ENCODE data around the gene KIF27. TPM values are rescaled to one million over a fixed set of nuclear protein-coding genes. Genes with fewer than 3 reads are reported as not detected.

KIF27 gene, protein sequence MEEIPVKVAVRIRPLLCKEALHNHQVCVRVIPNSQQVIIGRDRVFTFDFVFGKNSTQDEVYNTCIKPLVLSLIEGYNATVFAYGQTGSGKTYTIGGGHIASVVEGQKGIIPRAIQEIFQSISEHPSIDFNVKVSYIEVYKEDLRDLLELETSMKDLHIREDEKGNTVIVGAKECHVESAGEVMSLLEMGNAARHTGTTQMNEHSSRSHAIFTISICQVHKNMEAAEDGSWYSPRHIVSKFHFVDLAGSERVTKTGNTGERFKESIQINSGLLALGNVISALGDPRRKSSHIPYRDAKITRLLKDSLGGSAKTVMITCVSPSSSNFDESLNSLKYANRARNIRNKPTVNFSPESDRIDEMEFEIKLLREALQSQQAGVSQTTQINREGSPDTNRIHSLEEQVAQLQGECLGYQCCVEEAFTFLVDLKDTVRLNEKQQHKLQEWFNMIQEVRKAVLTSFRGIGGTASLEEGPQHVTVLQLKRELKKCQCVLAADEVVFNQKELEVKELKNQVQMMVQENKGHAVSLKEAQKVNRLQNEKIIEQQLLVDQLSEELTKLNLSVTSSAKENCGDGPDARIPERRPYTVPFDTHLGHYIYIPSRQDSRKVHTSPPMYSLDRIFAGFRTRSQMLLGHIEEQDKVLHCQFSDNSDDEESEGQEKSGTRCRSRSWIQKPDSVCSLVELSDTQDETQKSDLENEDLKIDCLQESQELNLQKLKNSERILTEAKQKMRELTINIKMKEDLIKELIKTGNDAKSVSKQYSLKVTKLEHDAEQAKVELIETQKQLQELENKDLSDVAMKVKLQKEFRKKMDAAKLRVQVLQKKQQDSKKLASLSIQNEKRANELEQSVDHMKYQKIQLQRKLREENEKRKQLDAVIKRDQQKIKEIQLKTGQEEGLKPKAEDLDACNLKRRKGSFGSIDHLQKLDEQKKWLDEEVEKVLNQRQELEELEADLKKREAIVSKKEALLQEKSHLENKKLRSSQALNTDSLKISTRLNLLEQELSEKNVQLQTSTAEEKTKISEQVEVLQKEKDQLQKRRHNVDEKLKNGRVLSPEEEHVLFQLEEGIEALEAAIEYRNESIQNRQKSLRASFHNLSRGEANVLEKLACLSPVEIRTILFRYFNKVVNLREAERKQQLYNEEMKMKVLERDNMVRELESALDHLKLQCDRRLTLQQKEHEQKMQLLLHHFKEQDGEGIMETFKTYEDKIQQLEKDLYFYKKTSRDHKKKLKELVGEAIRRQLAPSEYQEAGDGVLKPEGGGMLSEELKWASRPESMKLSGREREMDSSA (N-terminal part only)
- 8.0 TPM for polyA plus RNA-seq
- long read RNA-seq, donor 1: 0 reads
- long read RNA-seq, donor 2: 0 reads
- long read RNA-seq, donor 3: 0 reads
- long read RNA-seq, donor 4: 0 reads
- long read RNA-seq, donor 5: 0 reads
- long read RNA-seq, donor 6: 0 reads
- long read RNA-seq, donor 7: 0 reads
- long read RNA-seq, donor 8: 0 reads
- long read RNA-seq, donor 9: 0 reads
- long read RNA-seq, donor 10, partial matches to known transcripts: 5 of 5 reads
- long read RNA-seq, donor 10, other reads (novel, unspliced or antisense): 0 of 5 reads
- long read RNA-seq, donor 11, partial matches to known transcripts: 0 of 1 reads
- long read RNA-seq, donor 11, other reads (novel, unspliced or antisense): 0 of 1 reads

DNA sequence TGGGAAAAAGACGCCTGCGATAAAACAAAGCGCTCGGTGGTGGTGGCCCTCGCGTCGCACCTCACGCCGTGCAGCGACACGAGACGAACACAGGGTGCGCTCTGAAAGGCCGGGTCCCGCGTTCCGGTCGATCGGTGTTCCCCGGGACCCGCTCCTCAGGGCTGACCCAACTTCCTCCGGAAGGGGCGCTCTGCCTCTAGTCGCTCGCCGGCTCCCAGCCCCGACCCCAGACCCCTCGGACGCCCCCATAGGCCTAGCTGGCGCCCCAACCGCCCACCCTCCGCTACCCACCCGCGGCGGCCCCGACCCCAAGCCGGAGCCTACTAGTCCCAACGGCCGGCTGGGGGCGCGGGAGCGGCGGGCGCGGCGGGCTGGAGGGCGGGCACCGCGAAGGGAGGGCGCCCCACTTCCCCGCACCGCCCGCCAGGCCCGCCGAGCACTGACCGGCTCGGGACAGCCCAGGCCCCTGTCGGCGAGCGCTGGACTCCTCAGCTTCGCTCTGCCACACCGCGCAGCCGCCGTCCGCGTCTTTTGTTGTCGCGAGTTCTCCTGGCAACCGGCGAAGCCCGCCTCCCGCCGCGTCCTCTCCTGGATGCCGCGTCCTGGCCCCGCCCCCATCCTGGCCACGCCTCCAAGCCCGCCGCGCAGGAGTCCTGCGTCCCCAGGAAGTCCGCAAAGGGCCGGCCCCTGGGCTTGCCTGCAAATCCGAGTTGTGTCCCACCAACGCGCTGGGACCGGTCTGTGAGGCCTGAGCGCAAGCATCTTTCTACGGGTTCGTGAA lies at the start of gene KIF27:
Gene KIF27, minus strand, starts transcription at position 506 of the 781 bp plus-strand sequence. CDS start 5,841 bp downstream, outside the sequence.
- Histone ChIP-seq H3K27ac (ENCODE audit: low read length) (peak within 1 kb of the TSS; percentile 94), H3K4me1 (ENCODE audit: control insufficient read depth, insufficient read depth, low read length) (peaks cover 5% of the 10 kb centered on the region), H3K27me3 (ENCODE audit: control insufficient read depth, insufficient read depth, low read length) (no peaks in the 10 kb centered on the region), H3K4me3 (ENCODE audit: low read length) (peak within 1 kb of the TSS; percentile 79), H3K9me3 (ENCODE audit: control insufficient read depth, low read depth, low read length) (no peaks in the 10 kb centered on the region), H3K36me3 (ENCODE audit: control insufficient read depth, insufficient read depth, low read length) (peaks cover 2% of the 10 kb centered on the region)
- peak; percentile 98 to 99 for DNase-seq
- WGBS (ENCODE audit: insufficient coverage, low lambda C conversion rate): no CpG with 5 or more reads among the region's 92 CpGs

DNA sequence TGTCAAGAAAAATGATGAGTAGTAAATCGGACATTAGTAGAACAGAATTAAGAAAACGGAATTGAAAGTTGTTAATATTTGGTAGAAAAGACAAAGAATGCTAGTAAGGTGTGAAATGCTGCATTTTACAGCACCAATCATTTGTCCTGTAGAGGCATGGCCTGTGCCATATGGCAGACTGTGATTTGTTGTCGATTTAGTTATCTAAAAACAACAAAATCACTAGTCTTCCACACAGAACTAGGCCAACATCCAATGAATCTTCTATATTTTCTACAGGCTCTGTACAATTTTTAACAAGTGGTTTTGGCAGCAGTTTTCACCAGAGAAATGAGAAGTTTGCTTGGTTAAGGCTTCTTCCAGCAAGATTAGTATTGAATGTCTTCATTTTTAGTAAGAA lies 48.4 kb upstream of the KIF27 start:
- WGBS (ENCODE audit: insufficient coverage, low lambda C conversion rate): 94% methylated on average over 2 of the region's 3 CpGs
- Histone ChIP-seq H3K4me1 (ENCODE audit: control insufficient read depth, insufficient read depth, low read length) (peaks cover 7% of the 10 kb centered on the region), H3K36me3 (ENCODE audit: control insufficient read depth, insufficient read depth, low read length) (peaks cover 63% of the 10 kb centered on the region), H3K4me3 (ENCODE audit: low read length) (no peak overlapping the region), H3K27me3 (ENCODE audit: control insufficient read depth, insufficient read depth, low read length) (no peaks in the 10 kb centered on the region), H3K27ac (ENCODE audit: low read length) (no peak overlapping the region), H3K9me3 (ENCODE audit: control insufficient read depth, low read depth, low read length) (no peaks in the 10 kb centered on the region)
- no peak for DNase-seq

DNA sequence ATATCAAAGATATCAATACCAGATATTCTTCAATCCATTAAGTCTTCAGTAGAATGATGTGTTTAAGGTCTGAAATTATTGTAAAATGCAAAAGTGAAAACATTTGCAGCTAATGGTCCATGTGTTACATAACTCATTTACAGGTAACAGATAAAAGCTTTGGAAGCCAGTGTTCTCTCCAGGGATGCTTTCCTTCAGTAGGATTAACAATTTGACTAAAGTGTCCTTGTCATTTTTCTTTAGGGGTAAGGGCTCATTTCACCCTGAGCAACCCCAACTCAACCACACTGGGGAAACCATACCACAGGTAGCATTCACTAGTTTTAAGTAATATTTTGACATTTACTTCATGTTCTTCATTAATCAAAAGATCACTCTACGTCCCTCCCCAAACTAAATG lies 45.8 kb upstream of the KIF27 start:
- Histone ChIP-seq H3K36me3 (ENCODE audit: control insufficient read depth, insufficient read depth, low read length) (peaks cover 40% of the 10 kb centered on the region), H3K27ac (ENCODE audit: low read length) (no peak overlapping the region), H3K27me3 (ENCODE audit: control insufficient read depth, insufficient read depth, low read length) (no peaks in the 10 kb centered on the region), H3K9me3 (ENCODE audit: control insufficient read depth, low read depth, low read length) (no peaks in the 10 kb centered on the region), H3K4me3 (ENCODE audit: low read length) (no peak overlapping the region), H3K4me1 (ENCODE audit: control insufficient read depth, insufficient read depth, low read length) (no peaks in the 10 kb centered on the region)
- no peak for DNase-seq
- 89% methylated on average over 1 of the region's 1 CpG for WGBS (ENCODE audit: insufficient coverage, low lambda C conversion rate)

DNA sequence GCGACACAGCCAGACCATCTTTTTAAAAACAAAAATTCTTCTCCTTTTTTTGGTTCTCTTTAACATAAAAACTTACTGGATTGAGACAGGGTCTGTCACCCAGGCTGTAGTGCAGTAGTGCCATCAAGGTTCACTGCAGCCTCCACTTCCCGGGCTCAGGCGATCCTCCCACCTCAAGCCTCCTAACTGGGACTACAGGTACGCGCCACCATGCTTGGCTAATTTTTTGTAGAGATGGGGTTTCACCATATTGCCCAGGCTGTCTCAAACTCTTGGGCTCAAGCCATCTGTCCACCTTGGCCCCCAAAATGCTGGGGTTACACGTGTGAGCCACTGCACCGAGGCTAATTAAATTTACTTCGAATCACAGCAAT lies 45.0 kb upstream of the KIF27 start:
- no peak overlapping the region for H3K4me3 ChIP-seq (ENCODE audit: low read length)
- no peaks in the 10 kb centered on the region for H3K9me3 ChIP-seq (ENCODE audit: control insufficient read depth, low read depth, low read length)
- H3K27me3 ChIP-seq (ENCODE audit: control insufficient read depth, insufficient read depth, low read length): no peaks in the 10 kb centered on the region
- H3K36me3 ChIP-seq (ENCODE audit: control insufficient read depth, insufficient read depth, low read length): peaks cover 32% of the 10 kb centered on the region
- WGBS (ENCODE audit: insufficient coverage, low lambda C conversion rate): 100% methylated on average over 1 of the region's 8 CpGs
- DNase-seq: no peak
- no peak overlapping the region for H3K27ac ChIP-seq (ENCODE audit: low read length)
- H3K4me1 ChIP-seq (ENCODE audit: control insufficient read depth, insufficient read depth, low read length): no peaks in the 10 kb centered on the region

DNA sequence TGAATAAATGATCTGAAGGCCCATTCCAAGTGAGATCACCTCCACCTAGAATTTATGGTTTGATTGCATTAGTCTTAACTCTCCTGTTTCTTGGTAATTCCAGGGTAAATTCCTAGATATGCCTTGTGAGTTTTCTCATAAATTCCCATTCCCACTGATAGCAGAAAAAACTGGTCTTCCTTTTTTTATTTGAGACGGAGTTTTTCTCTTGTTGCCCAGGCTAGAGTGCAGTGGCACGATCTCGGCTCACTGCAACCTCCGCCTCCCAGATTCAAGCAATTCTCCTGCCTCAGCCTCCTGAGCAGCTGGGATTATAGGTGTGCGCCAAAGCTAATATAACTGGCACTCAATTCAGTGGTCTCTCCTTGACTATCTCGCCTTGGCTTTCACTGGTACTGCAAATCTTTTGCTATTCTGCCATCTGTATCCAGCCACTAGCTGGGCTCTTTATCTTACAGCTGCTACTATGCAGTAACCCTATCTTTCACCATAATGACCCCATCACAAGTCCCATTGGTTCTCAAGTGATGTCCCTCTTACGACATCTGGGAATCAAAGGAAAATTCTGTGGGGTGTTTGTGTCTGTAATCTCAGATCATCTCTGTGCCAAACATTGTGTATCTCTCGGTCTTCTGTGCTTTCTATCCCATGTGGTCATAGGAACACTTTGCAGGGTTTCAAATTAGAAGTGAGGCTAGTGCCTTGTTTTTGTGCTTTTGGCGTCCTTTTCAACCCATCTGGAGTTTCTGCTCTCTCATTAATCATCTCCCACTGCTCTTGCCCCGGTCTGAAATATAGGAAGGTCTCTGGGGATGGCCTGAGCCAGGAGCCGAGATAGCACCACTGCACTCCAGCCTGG lies 44.3 kb upstream of the KIF27 start:
- Histone ChIP-seq H3K4me1 (ENCODE audit: control insufficient read depth, insufficient read depth, low read length) (no peaks in the 10 kb centered on the region), H3K27ac (ENCODE audit: low read length) (no peak overlapping the region), H3K4me3 (ENCODE audit: low read length) (no peak overlapping the region), H3K36me3 (ENCODE audit: control insufficient read depth, insufficient read depth, low read length) (peaks cover 25% of the 10 kb centered on the region), H3K9me3 (ENCODE audit: control insufficient read depth, low read depth, low read length) (no peaks in the 10 kb centered on the region), H3K27me3 (ENCODE audit: control insufficient read depth, insufficient read depth, low read length) (no peaks in the 10 kb centered on the region)
- DNase-seq: no peak
- 40% methylated on average over 2 of the region's 11 CpGs for WGBS (ENCODE audit: insufficient coverage, low lambda C conversion rate)

DNA sequence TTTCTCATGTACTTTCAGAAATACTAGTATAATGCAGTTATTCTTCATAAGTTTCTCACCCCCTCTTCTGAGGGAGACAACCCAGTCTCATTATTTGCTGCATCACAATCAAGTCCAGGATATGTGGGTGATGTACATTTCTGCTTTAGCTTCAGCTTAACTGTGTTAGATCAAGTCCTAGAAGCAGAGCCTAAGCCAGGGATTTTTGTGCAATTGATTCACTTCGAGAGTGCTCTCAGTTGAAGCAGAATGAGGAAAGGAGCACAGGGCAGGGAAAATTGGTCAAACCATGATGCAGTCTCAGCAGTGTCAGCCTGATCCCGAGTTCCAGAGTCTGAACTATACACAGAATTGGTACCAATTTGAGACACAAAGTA lies 43.7 kb upstream of the KIF27 start:
- no peaks in the 10 kb centered on the region for H3K9me3 ChIP-seq (ENCODE audit: control insufficient read depth, low read depth, low read length)
- H3K27me3 ChIP-seq (ENCODE audit: control insufficient read depth, insufficient read depth, low read length): no peaks in the 10 kb centered on the region
- H3K36me3 ChIP-seq (ENCODE audit: control insufficient read depth, insufficient read depth, low read length): peaks cover 19% of the 10 kb centered on the region
- no peak overlapping the region for H3K4me3 ChIP-seq (ENCODE audit: low read length)
- no CpG with 5 or more reads among the region's 2 CpGs for whole genome bisulfite sequencing (ENCODE audit: insufficient coverage, low lambda C conversion rate)
- no peak overlapping the region for H3K27ac ChIP-seq (ENCODE audit: low read length)
- no peaks in the 10 kb centered on the region for H3K4me1 ChIP-seq (ENCODE audit: control insufficient read depth, insufficient read depth, low read length)
- no peak for DNase-seq

DNA sequence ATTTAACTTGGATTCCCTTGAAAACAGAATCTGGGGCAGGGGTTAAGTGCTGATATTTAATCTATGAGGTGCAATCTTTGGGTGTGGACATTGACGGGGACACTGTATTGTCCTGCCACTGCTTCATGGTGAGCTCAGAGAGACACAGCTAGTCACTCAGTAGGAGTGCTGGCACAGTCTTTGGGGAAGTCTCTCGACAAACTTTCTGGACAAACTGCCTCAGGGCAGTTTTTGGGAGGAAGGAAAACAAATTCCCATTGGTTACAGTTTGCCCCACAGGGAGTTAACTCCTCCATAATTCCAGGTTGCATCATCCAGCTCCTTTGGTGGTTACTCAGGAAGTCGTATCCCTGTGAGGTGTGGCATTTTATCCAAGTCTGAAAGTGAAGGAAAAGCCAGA lies 40.9 kb upstream of the KIF27 start:
- peaks cover 2% of the 10 kb centered on the region for H3K4me1 ChIP-seq (ENCODE audit: control insufficient read depth, insufficient read depth, low read length)
- no peak overlapping the region for H3K27ac ChIP-seq (ENCODE audit: low read length)
- peaks cover 6% of the 10 kb centered on the region for H3K36me3 ChIP-seq (ENCODE audit: control insufficient read depth, insufficient read depth, low read length)
- no peak overlapping the region for H3K4me3 ChIP-seq (ENCODE audit: low read length)
- no peaks in the 10 kb centered on the region for H3K9me3 ChIP-seq (ENCODE audit: control insufficient read depth, low read depth, low read length)
- no peaks in the 10 kb centered on the region for H3K27me3 ChIP-seq (ENCODE audit: control insufficient read depth, insufficient read depth, low read length)
- WGBS (ENCODE audit: insufficient coverage, low lambda C conversion rate): no CpG with 5 or more reads among the region's 3 CpGs
- DNase-seq: peak in 1 of 2 donors; percentile 14

DNA sequence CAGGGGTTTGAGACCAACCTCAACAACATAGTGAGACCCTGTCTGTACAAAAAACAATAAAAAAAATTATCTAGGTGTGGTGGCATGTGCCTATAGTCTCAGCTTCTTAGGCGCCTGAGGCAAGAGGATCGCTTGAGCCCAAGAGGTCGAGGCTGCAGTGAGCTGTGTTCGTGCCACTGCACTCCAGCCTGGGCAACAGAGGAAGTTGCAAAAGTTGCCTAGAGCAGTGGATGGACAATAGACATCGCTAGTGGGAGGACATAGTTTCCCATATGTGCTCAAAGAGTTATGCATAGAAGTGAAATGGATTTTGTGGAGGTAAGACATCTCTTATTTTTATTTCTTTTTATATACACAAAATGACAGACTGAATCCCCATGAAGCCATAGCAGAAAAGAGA lies 39.8 kb upstream of the KIF27 start:
- Histone ChIP-seq H3K4me1 (ENCODE audit: control insufficient read depth, insufficient read depth, low read length) (peaks cover 3% of the 10 kb centered on the region), H3K27me3 (ENCODE audit: control insufficient read depth, insufficient read depth, low read length) (no peaks in the 10 kb centered on the region), H3K36me3 (ENCODE audit: control insufficient read depth, insufficient read depth, low read length) (peaks cover 2% of the 10 kb centered on the region), H3K9me3 (ENCODE audit: control insufficient read depth, low read depth, low read length) (no peaks in the 10 kb centered on the region), H3K4me3 (ENCODE audit: low read length) (no peak overlapping the region), H3K27ac (ENCODE audit: low read length) (no peak overlapping the region)
- no CpG with 5 or more reads among the region's 5 CpGs for WGBS (ENCODE audit: insufficient coverage, low lambda C conversion rate)
- no peak for DNase-seq

All from large intestine (tissue), 12 donors.